NCI-H2081 (cell line): ENCODE results near the gene OTUB1.

Source experiments
- DNase-seq, 2 experiments: peaks; one replicate each; lab custom pipeline; 2025; lab: John Stamatoyannopoulos, UW

The OTUB1 gene

GRCh38 chr11:63974259-63975143 lies 11.7 kb upstream of the OTUB1 start, which contains the start of gene COX8A:
COX8A (plus strand) TSS chr11:63974620; CDS start chr11:63974681, 61 bp downstream.
- peak; percentile 99 to 100 for DNase-seq

GRCh38 chr11:63978551-63979239 lies 7.5 kb upstream of the OTUB1 start:
- DNase-seq: no peak

- DNase-seq: no peak
Observed at GRCh38 chr11:63979426-63979825, 6.8 kb upstream of the OTUB1 start.

GRCh38 chr11:63985812-63986155 lies 454 bp upstream of the OTUB1 start:
- DNase-seq: peak in 1 of 2 experiments; percentile 49

GRCh38 chr11:63986932-63987513 lies 785 bp downstream of the OTUB1 start:
- DNase-seq: no peak

GRCh38 chr11:63991558-63991957 lies 5.3 kb downstream of the OTUB1 start:
- no peak for DNase-seq

- no peak for DNase-seq
Observed at GRCh38 chr11:63993100-63993499, 6.9 kb downstream of the OTUB1 start.

- no peak for DNase-seq
Observed at GRCh38 chr11:63993993-63994392, 7.8 kb downstream of the OTUB1 start.

- peak in 1 of 2 experiments; percentile 34 for DNase-seq
Observed at GRCh38 chr11:63996512-63996911, 10.3 kb downstream of the OTUB1 start.

- no peak for DNase-seq
Observed at GRCh38 chr11:63997104-63997700, 11.0 kb downstream of the OTUB1 start.

- DNase-seq: no peak
Observed at GRCh38 chr11:63997801-63998337, 11.6 kb downstream of the OTUB1 start.

GRCh38 chr11:63998558-63999348 lies 12.5 kb downstream of the OTUB1 start:
- DNase-seq: no peak

- no peak for DNase-seq
Observed at GRCh38 chr11:63999349-64000025, 13.2 kb downstream of the OTUB1 start.

- DNase-seq: no peak
Observed at GRCh38 chr11:64000026-64000739, 13.9 kb downstream of the OTUB1 start.

- no peak for DNase-seq
Observed at GRCh38 chr11:64000740-64001483, 14.7 kb downstream of the OTUB1 start.

- no peak for DNase-seq
Observed at GRCh38 chr11:64001484-64002420, 15.5 kb downstream of the OTUB1 start.

GRCh38 chr11:64003807-64004589 lies 17.8 kb downstream of the OTUB1 start:
- no peak for DNase-seq
